Lung (tissue), 13 donors: ENCODE measurements around the gene ARMS2. TPM values are rescaled to one million over a fixed set of nuclear protein-coding genes. Genes with fewer than 3 reads are reported as not detected.

Source experiments
- ATAC-seq: fragments of 200-7000 bp; cut with Tn5 transposase; one replicate; pipeline ENCODE4 v1.9.1; 2020; ENCODE audit warnings: moderate number of reproducible peaks; ENCODE audit not compliant: insufficient read depth, low FRiP score
- DNase-seq, 3 donors: peaks; one replicate each; pipeline ENCODE4 v3.0.0-alpha.2; 2013 to 2017
- H3K27ac ChIP-seq, 2 donors: one replicate each; pipeline ENCODE4 v1.5.1; 2013; ENCODE audit warnings: mild to moderate bottlenecking in 2 of 2, moderate library complexity in 2 of 2, control low read depth in 1 of 2, inconsistent platforms in 1 of 2, low read depth in 1 of 2, low read length in 1 of 2
- H3K27me3 ChIP-seq, 3 donors: one replicate each; pipeline ENCODE4 v1.5.1; 2013; ENCODE audit warnings: low read length in 2 of 3; ENCODE audit not compliant: control insufficient read depth in 3 of 3, insufficient read depth in 3 of 3
- H3K36me3 ChIP-seq, 4 donors: one replicate each; pipeline ENCODE4 v1.5.1; 2013; ENCODE audit warnings: low read length in 4 of 4, mild to moderate bottlenecking in 1 of 4, moderate library complexity in 1 of 4; ENCODE audit not compliant: control insufficient read depth in 4 of 4, insufficient read depth in 4 of 4
- H3K4me1 ChIP-seq, 5 donors: one replicate each; pipeline ENCODE4 v1.5.1; 2013; ENCODE audit warnings: low read length in 5 of 5, mild to moderate bottlenecking in 2 of 5, moderate library complexity in 1 of 5; ENCODE audit not compliant: control insufficient read depth in 5 of 5, insufficient read depth in 5 of 5
- H3K4me3 ChIP-seq: one replicate; pipeline ENCODE4 v1.5.1; 2013; ENCODE audit warnings: mild to moderate bottlenecking, control low read depth, moderate library complexity
- H3K9ac ChIP-seq, 2 donors: one replicate each; pipeline ENCODE4 v1.5.1; 2013; ENCODE audit warnings: low read length in 2 of 2, control low read depth in 1 of 2; ENCODE audit not compliant: insufficient read depth in 1 of 2
- H3K9me3 ChIP-seq, 4 donors: one replicate each; pipeline ENCODE4 v1.5.1; 2013; ENCODE audit warnings: low read length in 3 of 4, mild to moderate bottlenecking in 1 of 4, moderate library complexity in 1 of 4; ENCODE audit not compliant: control insufficient read depth in 4 of 4, insufficient read depth in 3 of 4
- CTCF ChIP-seq: IDR thresholded peaks from 2 replicates; pipeline ENCODE4 v1.5.1; 2012; ENCODE audit warnings: mild to moderate bottlenecking; ENCODE audit errors: control extremely low read depth, extremely low read depth
- WGBS, 2 donors: extraction: QIAGEN DNeasy Blood & Tissue Kit; methylation state at CpG; one replicate each; pipeline ENCODE4 v1.1.7; 2013; 5-methylcytosine and 5-hydroxymethylcytosine counted together
- polyA plus RNA-seq, 2 donors: library from polyadenylated mRNA; stranded (reverse); fragments of 200-250 nt; gene quantifications; one replicate each; pipeline ENCODE4 v1.2.1, GENCODE V29; 2013
- small RNA-seq: library from RNA; depleted of rRNA; stranded (forward); fragments of <200 nt; gene quantifications from one replicate; pipeline ENCODE3, GENCODE V24; 2014; ENCODE audit warnings: low replicate concordance
- total RNA-seq, 2 donors: library from RNA; depleted of rRNA in 1 of 2; stranded (reverse); fragments of >200 nt in 1 of 2; gene quantifications; one replicate each; pipeline ENCODE4 v1.2.1, GENCODE V29; 2014 to 2021
- donor health status: control.
- donor health status: control.
- donor health status: Bipolar disorder and iron deficiency.
- donor health status: healthy.
- donor health status: DM: yes; HTN: yes; CAD: no.

Gene ARMS2
- total and polyA plus RNA-seq, 4 donors, result not detected

DNA sequence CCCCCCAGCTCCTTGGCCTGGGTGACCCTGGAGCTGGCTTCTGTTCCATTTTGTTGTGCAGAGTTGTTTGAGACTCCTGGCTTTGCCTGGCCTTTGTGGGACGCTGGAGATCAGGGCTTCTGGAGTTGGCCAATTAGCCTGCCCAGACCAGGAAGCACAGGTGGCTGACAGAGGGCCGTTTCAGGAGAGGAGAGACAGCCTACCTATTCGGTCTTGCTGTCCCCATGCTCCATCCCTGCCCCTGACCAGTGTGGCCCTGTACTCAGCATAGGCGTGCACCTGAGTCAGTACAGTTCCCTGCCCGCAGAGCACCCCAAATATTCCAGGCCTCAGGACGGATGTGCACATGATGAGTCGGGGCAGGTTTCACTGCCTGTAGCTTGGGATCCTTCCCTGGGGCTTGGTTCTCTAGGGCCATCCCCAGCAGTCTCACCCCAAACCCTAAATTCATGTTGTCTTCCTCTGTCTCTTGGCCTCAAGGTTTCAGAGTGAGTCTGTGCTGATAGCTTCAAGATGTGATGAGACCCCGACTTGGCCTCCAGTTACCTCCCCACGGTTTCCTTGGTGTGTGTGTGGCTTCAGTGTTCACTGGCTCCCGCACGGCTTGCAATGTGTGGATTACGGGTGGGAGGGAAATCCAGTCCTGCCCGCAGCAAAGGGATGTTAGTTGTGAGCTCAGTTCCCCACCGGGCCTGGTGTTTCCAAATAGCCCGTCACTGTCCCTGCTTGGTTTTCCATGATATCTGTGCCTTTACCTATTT is 51.6 kb downstream of the ARMS2 start:
- peaks cover 0 to 7% (median 0%) of the 10 kb centered on the region in 4 donors for H3K36me3 ChIP-seq
- 90 to 93% methylated on average over 15 of the region's 15 CpGs for WGBS, 2 donors
- no peak for DNase-seq
- ATAC-seq, result no peak
- no peak overlapping the region for H3K27ac ChIP-seq
- no peak overlapping the region for H3K9ac ChIP-seq
- no peaks in the 10 kb centered on the region for H3K9me3 ChIP-seq
- no peak overlapping the region for H3K4me3 ChIP-seq
- H3K4me1 ChIP-seq, result peaks cover 0 to 11% (median 0%) of the 10 kb centered on the region in 5 donors
- H3K27me3 ChIP-seq, result no peaks in the 10 kb centered on the region
- TF ChIP-seq CTCF, result no peak

Small RNA genes within 50 kb of the gene (small RNA-seq; reads per million reads assigned to genes)
- not detected for gene MIR3941

Other genes starting within 250 kb of the ARMS2 start
- under 1 TPM in 1 of 2 donors, not detected in 1; 0.67 TPM for gene BTBD16, start 183.4 kb upstream of the ARMS2 start, total RNA-seq
- under 1 TPM; 0.03 to 0.73 TPM for gene BTBD16, start 183.4 kb upstream of the ARMS2 start, polyA plus RNA-seq
- gene PLEKHA1, start 79.9 kb upstream of the ARMS2 start, total RNA-seq, result 10 to 100 TPM; 33.5 to 73.2 TPM
- 10 to 100 TPM; 18.9 to 23.0 TPM for gene PLEKHA1, start 79.9 kb upstream of the ARMS2 start, polyA plus RNA-seq
- 10 to 100 TPM; 41.4 to 59.8 TPM for gene HTRA1, start 6.9 kb downstream of the ARMS2 start, total RNA-seq
- 10 to 100 TPM; 30.4 to 50.7 TPM for gene HTRA1, start 6.9 kb downstream of the ARMS2 start, polyA plus RNA-seq
- gene DMBT1, start 106.1 kb downstream of the ARMS2 start, total RNA-seq, result 100 to 1,000 TPM in 1 of 2 donors, 10 to 100 TPM in 1; 22.0 to 337 TPM
- 100 to 1,000 TPM in 1 of 2 donors, 10 to 100 TPM in 1; 21.1 to 199 TPM for gene DMBT1, start 106.1 kb downstream of the ARMS2 start, polyA plus RNA-seq
- gene C10orf120, start 245.2 kb downstream of the ARMS2 start, total RNA-seq, result not detected
- gene C10orf120, start 245.2 kb downstream of the ARMS2 start, polyA plus RNA-seq, result not detected